Sigmoid colon (tissue), 4 donors: ENCODE results near the gene THEMIS.

Source experiments
- CTCF ChIP-seq, 4 experiments: fragments of 450-650 bp in 3 of 4; fragments of 200-600 bp in 1 of 4; IDR thresholded peaks; one replicate each; pipeline ENCODE4 v1.5.1; 2016 to 2019; ENCODE audit warnings: antibody characterized with exemption in 4 of 4, mild to moderate bottlenecking in 3 of 4, moderate library complexity in 2 of 4
- POLR2A ChIP-seq, 2 donors: fragments of 450-650 bp; IDR thresholded peaks; one replicate each; pipeline ENCODE4 v1.6.1; 2016; ENCODE audit warnings: antibody characterized with exemption in 2 of 2, mild to moderate bottlenecking in 2 of 2, moderate library complexity in 2 of 2
- POLR2AphosphoS5 ChIP-seq, 4 donors: sonication (generic); formaldehyde crosslinking; IDR thresholded peaks; one replicate each; pipeline ENCODE4 v1.6.1; 2017; ENCODE audit warnings: antibody characterized with exemption in 4 of 4

GRCh38 chr6:127869772-127870404, 31.0 kb downstream of the THEMIS start:
- TF ChIP-seq CTCF (IDR thresholded peaks at IDR 0.05) = no peak
- TF ChIP-seq POLR2A (IDR thresholded peaks at IDR 0.05) = no peak
- TF ChIP-seq POLR2AphosphoS5 (IDR thresholded peaks at IDR 0.05) = no peak
